Panc1 (cell line): ENCODE data around the gene DUSP15. TPM values are rescaled to one million over a fixed set of nuclear protein-coding genes. Genes with fewer than 3 reads are reported as not detected.

Experiments used
- ATAC-seq: fragments of 200-7000 bp; cut with Tn5 transposase; 2 replicates; pipeline ENCODE4 v1.9.1; 2020; ENCODE audit warnings: mild to moderate bottlenecking, moderate library complexity
- BruUV-seq: library from RNA; stranded (reverse); fragments of 400-500 nt; replicated peaks from 2 replicates; lab custom pipeline; 2021; lab: Mats Ljungman, UMichigan
- CTCF ChIA-PET: fragments of 300-600 bp; sonication (Branson Sonifier 250); formaldehyde crosslinking; loops from one replicate; lab custom pipeline; 2022; ENCODE audit warnings: antibody characterized with exemption; lab: Charles Lee
- POLR2A ChIA-PET: fragments of 300-600 bp; sonication (Branson Sonifier 250); formaldehyde crosslinking; loops from one replicate; lab custom pipeline; 2022; ENCODE audit warnings: antibody characterized with exemption; lab: Charles Lee
- DNase-seq: peaks from one replicate; pipeline ENCODE4 v3.0.0-alpha.2; 2010; ENCODE audit warnings: low read depth, low spot score
- H3K27ac ChIP-seq: 2 replicates; pipeline ENCODE4 v1.5.1; 2011; ENCODE audit warnings: mild to moderate bottlenecking, low read length, inconsistent platforms
- H3K27me3 ChIP-seq: fragments of 200-500 bp; sonication (Bioruptor generic); 2 replicates; pipeline ENCODE4 v1.6.0; 2014; ENCODE audit warnings: low read length, inconsistent platforms; ENCODE audit not compliant: control insufficient read depth, insufficient read depth
- H3K36me3 ChIP-seq: fragments of 200-500 bp; sonication (Bioruptor generic); 2 replicates; pipeline ENCODE4 v1.5.1; 2014; ENCODE audit warnings: inconsistent platforms, mild to moderate bottlenecking, low read length, moderate library complexity; ENCODE audit not compliant: control insufficient read depth, insufficient read depth
- H3K4me1 ChIP-seq: 2 replicates; pipeline ENCODE4 v1.5.1; 2011; ENCODE audit warnings: inconsistent platforms, mild to moderate bottlenecking, low read length, moderate library complexity; ENCODE audit not compliant: control insufficient read depth, insufficient read depth
- H3K4me3 ChIP-seq, 2 experiments: 2 replicates each; pipeline ENCODE4 v1.5.1; 2011 to 2012; ENCODE audit warnings: low read depth in 2 of 2, low read length in 2 of 2, mild to moderate bottlenecking in 2 of 2, inconsistent platforms in 1 of 2, moderate library complexity in 1 of 2
- H3K9me3 ChIP-seq: fragments of 200-500 bp; sonication (Bioruptor generic); 2 replicates; pipeline ENCODE4 v1.5.1; 2014; ENCODE audit warnings: low read depth, mild to moderate bottlenecking, inconsistent platforms, low read length, moderate library complexity; ENCODE audit not compliant: control insufficient read depth, insufficient read depth
- POLR2AphosphoS5 ChIP-seq: IDR thresholded peaks from 2 replicates; pipeline ENCODE4 v1.6.1; 2012; ENCODE audit warnings: mild to moderate bottlenecking, low read depth, low read length, moderate library complexity
- SIN3A ChIP-seq: IDR thresholded peaks from 2 replicates; pipeline ENCODE4 v1.6.1; 2012; ENCODE audit warnings: low read depth, mild to moderate bottlenecking, low read length, moderate library complexity, borderline replicate concordance; ENCODE audit not compliant: insufficient read depth
- TCF7L2 ChIP-seq: IDR thresholded peaks from 2 replicates; pipeline ENCODE4 v1.6.1; 2011; ENCODE audit warnings: mild to moderate bottlenecking, low read depth, low read length, inconsistent platforms
- in situ Hi-C: cut with HindIII; loops from 2 replicates; pipeline ENCODE4 v1.10.0; 2016; ENCODE audit warnings: low sequenced_read_pairs, low pct_unique_long_range_greater_than_20kb
- intact Hi-C: fragments of 100-400 bp; cut with micrococcal nuclease; formaldehyde crosslinking; loops from one replicate; pipeline ENCODE4 v1.10.0; 2022; ENCODE audit not compliant: unreplicated experiment
- total RNA-seq: library from RNA; stranded (reverse); gene quantifications from one replicate; pipeline ENCODE4 v1.2.1, GENCODE V29; 2021; ENCODE audit not compliant: unreplicated experiment
- TF ChIP-seq, protein P1 (sequence below), 2 experiments: IDR thresholded peaks; 2 replicates each; pipeline ENCODE4 v1.6.1; 2011 to 2012; ENCODE audit warnings: low read depth in 2 of 2, control low read depth in 1 of 2, low read length in 1 of 2, mild to moderate bottlenecking in 1 of 2, moderate library complexity in 1 of 2; ENCODE audit not compliant: insufficient read depth in 1 of 2
- TF ChIP-seq, protein P2 (sequence below): fragments of 450-650 bp; IDR thresholded peaks from 2 replicates; pipeline ENCODE4 v1.5.1; 2017; ENCODE audit warnings: mild to moderate bottlenecking

Gene DUSP15
- total RNA-seq, 1 experiment from 2014 or later, result 23.6 TPM

- Histone ChIP-seq H3K27ac (no peak overlapping the region), H3K36me3 (no peaks in the 10 kb centered on the region), H3K4me3 (no peak overlapping the region), H3K27me3 (no peaks in the 10 kb centered on the region), H3K4me1 (peaks cover 18% of the 10 kb centered on the region), H3K9me3 (no peaks in the 10 kb centered on the region)
- intact Hi-C loops, result no loop called here
- ChIA-PET POLR2A (interaction anchor here (0.6 kb wide), 1 partner anchor 80 kb away, joined by 4 read pairs; no protein-coding TSS in a partner anchor), CTCF (interaction anchor here (0.5 kb wide), 1 partner anchor 225 kb away, joined by 7 read pairs; no protein-coding TSS in a partner anchor)
- no TSS peak for BruUV-seq
- ATAC-seq, result no peak
- TF ChIP-seq TCF7L2, result no peak
- TF ChIP-seq SIN3A, result no peak
- TF ChIP-seq, protein P1, sequence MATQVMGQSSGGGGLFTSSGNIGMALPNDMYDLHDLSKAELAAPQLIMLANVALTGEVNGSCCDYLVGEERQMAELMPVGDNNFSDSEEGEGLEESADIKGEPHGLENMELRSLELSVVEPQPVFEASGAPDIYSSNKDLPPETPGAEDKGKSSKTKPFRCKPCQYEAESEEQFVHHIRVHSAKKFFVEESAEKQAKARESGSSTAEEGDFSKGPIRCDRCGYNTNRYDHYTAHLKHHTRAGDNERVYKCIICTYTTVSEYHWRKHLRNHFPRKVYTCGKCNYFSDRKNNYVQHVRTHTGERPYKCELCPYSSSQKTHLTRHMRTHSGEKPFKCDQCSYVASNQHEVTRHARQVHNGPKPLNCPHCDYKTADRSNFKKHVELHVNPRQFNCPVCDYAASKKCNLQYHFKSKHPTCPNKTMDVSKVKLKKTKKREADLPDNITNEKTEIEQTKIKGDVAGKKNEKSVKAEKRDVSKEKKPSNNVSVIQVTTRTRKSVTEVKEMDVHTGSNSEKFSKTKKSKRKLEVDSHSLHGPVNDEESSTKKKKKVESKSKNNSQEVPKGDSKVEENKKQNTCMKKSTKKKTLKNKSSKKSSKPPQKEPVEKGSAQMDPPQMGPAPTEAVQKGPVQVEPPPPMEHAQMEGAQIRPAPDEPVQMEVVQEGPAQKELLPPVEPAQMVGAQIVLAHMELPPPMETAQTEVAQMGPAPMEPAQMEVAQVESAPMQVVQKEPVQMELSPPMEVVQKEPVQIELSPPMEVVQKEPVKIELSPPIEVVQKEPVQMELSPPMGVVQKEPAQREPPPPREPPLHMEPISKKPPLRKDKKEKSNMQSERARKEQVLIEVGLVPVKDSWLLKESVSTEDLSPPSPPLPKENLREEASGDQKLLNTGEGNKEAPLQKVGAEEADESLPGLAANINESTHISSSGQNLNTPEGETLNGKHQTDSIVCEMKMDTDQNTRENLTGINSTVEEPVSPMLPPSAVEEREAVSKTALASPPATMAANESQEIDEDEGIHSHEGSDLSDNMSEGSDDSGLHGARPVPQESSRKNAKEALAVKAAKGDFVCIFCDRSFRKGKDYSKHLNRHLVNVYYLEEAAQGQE (IDR thresholded peaks at IDR 0.05; ENCODE audit: insufficient read depth in 1 of 2, low read depth in 2 of 2, low read length in 1 of 2), result no peak
- no peak for DNase-seq
- in situ Hi-C loops, result no loop called here
These were observed 12.2 kb downstream of the DUSP15 start for GRCh38 chr20:31857861-31858759.

DNA sequence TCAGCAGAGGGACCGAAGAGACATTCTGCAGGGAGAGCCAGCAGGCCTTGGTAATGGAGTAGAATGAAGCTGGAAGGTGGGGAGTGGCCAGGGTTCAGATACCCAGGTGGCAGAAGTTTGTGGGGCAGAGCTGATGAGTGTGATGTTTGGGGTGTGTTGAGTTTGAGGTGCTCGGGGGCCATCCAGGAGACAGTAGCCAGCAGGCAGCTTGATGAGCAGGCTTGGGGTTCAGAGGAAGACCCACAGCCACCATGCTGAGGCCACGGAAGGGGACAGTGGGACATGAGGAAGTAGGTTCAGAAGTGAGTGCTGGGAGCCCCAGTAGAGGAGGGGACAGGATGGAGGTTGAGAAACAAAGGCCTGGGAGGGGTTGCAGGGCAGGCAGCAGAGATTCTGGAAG is 13.8 kb downstream of the DUSP15 start:
- DNase-seq (no peak), ATAC-seq (no peak)
- Histone ChIP-seq H3K4me3 (no peak overlapping the region), H3K27ac (no peak overlapping the region), H3K4me1 (peaks cover 14% of the 10 kb centered on the region), H3K27me3 (no peaks in the 10 kb centered on the region), H3K9me3 (no peaks in the 10 kb centered on the region), H3K36me3 (no peaks in the 10 kb centered on the region)
- POLR2A ChIA-PET, result interaction anchor here (0.6 to 0.9 kb wide), 3 partner anchors 10 to 116 kb away, joined by 3 to 5 read pairs (median 3); no protein-coding TSS in a partner anchor
- TF ChIP-seq, protein P2, sequence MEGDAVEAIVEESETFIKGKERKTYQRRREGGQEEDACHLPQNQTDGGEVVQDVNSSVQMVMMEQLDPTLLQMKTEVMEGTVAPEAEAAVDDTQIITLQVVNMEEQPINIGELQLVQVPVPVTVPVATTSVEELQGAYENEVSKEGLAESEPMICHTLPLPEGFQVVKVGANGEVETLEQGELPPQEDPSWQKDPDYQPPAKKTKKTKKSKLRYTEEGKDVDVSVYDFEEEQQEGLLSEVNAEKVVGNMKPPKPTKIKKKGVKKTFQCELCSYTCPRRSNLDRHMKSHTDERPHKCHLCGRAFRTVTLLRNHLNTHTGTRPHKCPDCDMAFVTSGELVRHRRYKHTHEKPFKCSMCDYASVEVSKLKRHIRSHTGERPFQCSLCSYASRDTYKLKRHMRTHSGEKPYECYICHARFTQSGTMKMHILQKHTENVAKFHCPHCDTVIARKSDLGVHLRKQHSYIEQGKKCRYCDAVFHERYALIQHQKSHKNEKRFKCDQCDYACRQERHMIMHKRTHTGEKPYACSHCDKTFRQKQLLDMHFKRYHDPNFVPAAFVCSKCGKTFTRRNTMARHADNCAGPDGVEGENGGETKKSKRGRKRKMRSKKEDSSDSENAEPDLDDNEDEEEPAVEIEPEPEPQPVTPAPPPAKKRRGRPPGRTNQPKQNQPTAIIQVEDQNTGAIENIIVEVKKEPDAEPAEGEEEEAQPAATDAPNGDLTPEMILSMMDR, result no peak
- TF ChIP-seq SIN3A (no peak), POLR2AphosphoS5 (no peak), TCF7L2 (no peak)
- TF ChIP-seq, protein P1 (IDR thresholded peaks at IDR 0.05; ENCODE audit: insufficient read depth in 1 of 2, low read depth in 2 of 2, low read length in 1 of 2), result no peak
- intact Hi-C loops (no loop called here), in situ Hi-C loops (no loop called here)
- CTCF ChIA-PET, result interaction anchor here (0.6 to 1.4 kb wide), 5 partner anchors 9 to 235 kb away, joined by 3 to 6 read pairs (median 4); no protein-coding TSS in a partner anchor
- BruUV-seq, result no TSS peak
